Ectodermal cell (in vitro differentiated cells): Measurements from ENCODE around the gene HPSE.
A peak's percentile ranks its signal among the peaks of the same experiment; 100 is the strongest.
"Not testable (repeated sequence)": the region's sequence is repeated elsewhere in the genome, so short reads cannot be mapped to it uniquely, and the experiment has no call there.

ENCODE experiments used
- H3K27ac ChIP-seq: 2 replicates; pipeline ENCODE4 v1.7.0; 2013; ENCODE audit warnings: mild to moderate bottlenecking, low read depth, low read length; ENCODE audit not compliant: insufficient read depth, poor library complexity, severe bottlenecking
- H3K27me3 ChIP-seq: 2 replicates; pipeline ENCODE4 v1.7.0; 2013; ENCODE audit warnings: mild to moderate bottlenecking, low read length; ENCODE audit not compliant: insufficient read depth, control insufficient read depth, poor library complexity, severe bottlenecking
- H3K36me3 ChIP-seq: one replicate; pipeline ENCODE4 v1.7.0; 2013; ENCODE audit warnings: low read length; ENCODE audit not compliant: control insufficient read depth, insufficient read depth
- H3K4me1 ChIP-seq: one replicate; pipeline ENCODE4 v1.7.0; 2013; ENCODE audit warnings: low read length; ENCODE audit not compliant: control insufficient read depth, insufficient read depth
- H3K4me3 ChIP-seq: 2 replicates; pipeline ENCODE4 v1.7.0; 2013; ENCODE audit warnings: low read depth, low read length, control low read depth; ENCODE audit not compliant: insufficient read depth
- H3K9me3 ChIP-seq: 2 replicates; pipeline ENCODE4 v1.7.0; 2013; ENCODE audit warnings: mild to moderate bottlenecking, low read length, moderate library complexity; ENCODE audit not compliant: control insufficient read depth
- WGBS, 2 experiments: methylation state at CpG; one replicate each; pipeline ENCODE4 v1.1.7; 2013; ENCODE audit warnings: missing lambda C conversion rate in 2 of 2; 5-methylcytosine and 5-hydroxymethylcytosine counted together

The HPSE gene

DNA sequence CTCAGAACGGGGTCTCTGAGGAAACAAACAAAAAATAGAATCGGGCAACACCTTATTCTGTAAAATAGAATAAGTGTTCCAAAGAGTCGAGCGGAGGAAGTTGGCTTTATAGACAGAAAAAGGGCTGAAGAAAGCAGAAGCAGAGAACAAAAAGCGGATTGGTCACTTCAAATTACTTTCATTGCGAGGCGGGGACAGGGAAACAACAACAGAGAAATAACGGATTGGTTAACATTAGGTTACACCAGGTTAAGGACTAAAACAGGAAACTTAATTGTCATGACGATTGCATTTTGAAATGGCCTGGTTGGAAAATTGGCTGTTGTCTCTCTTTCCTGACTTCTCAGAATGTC lies 49.6 kb downstream of the HPSE start:
- H3K9me3 ChIP-seq: no peaks in the 10 kb centered on the region
- H3K27me3 ChIP-seq: peaks cover 9% of the 10 kb centered on the region
- H3K27ac ChIP-seq: peak overlapping the region; percentile 61
- no peaks in the 10 kb centered on the region for H3K36me3 ChIP-seq
- no peaks in the 10 kb centered on the region for H3K4me1 ChIP-seq
- 53% methylated on average over 9 of the region's 9 CpGs for whole genome bisulfite sequencing, 2 experiments
- H3K4me3 ChIP-seq: peak overlapping the region; percentile 70

GRCh38 chr4:83284193-83285054 lies 50.2 kb downstream of the HPSE start, which contains the start of gene COQ2:
TSS of gene COQ2 (minus strand) at chr4:83284798. CDS start at chr4:83284764, 34 bp downstream.
- Histone ChIP-seq H3K9me3 (no peaks in the 10 kb centered on the region), H3K4me1 (no peaks in the 10 kb centered on the region), H3K27ac (peak within 1 kb of the TSS; percentile 61), H3K36me3 (no peaks in the 10 kb centered on the region), H3K27me3 (peaks cover 9% of the 10 kb centered on the region), H3K4me3 (peak within 1 kb of the TSS; percentile 70)
- 1% methylated on average over 76 of the region's 76 CpGs for WGBS, 2 experiments

DNA sequence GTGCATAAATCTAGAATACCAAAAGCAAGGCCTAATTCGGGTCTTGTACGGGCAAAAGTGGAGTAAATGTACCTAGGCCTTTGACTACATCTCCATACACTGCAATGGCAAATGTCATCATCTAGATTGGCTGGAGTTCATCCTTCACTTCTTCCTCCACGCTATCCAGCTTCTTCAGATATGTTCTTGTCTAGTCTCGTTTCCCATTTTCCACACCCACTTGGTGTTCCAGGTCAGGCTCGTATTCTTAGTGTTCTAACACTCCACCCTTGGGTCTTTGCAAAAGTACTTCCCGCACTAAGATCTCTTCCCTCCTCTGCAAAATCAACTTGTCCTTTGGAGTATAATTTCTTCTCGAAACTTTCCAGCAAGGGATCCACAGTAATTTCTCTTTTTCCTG lies 51.5 kb downstream of the HPSE start:
- 93 to 96% methylated on average over 7 of the region's 7 CpGs for WGBS, 2 experiments
- H3K27me3 ChIP-seq: peaks cover 9% of the 10 kb centered on the region
- no peaks in the 10 kb centered on the region for H3K9me3 ChIP-seq
- H3K4me3 ChIP-seq: no peak overlapping the region
- H3K36me3 ChIP-seq: no peaks in the 10 kb centered on the region
- no peaks in the 10 kb centered on the region for H3K4me1 ChIP-seq
- no peak overlapping the region for H3K27ac ChIP-seq

DNA sequence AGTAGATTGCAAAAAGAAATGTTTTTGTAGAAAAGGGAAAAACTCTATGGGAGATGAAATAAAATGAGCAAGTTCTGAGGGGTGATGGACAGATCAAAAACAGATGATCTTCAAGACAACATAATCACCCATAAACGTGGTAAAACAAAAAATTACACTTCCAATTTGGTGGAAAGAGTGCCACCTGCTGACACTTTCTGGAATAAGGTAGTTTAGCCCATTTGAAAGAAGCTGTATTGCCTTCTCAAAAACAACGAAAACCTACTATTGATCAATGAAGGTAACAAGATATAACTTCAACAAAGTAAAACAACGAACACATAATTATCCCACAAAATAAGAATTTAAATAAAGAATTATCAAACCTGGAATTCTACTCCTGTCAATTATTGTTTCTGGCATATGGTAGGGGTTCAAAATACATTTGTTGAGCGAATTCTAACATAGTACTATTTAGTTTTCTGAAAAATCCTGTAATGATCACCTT lies 52.6 kb downstream of the HPSE start:
- WGBS, 2 experiments: 41 to 50% methylated on average over 3 to 4 of the region's 4 CpGs
- Histone ChIP-seq H3K36me3 (no peaks in the 10 kb centered on the region), H3K4me3 (no peak overlapping the region)

DNA sequence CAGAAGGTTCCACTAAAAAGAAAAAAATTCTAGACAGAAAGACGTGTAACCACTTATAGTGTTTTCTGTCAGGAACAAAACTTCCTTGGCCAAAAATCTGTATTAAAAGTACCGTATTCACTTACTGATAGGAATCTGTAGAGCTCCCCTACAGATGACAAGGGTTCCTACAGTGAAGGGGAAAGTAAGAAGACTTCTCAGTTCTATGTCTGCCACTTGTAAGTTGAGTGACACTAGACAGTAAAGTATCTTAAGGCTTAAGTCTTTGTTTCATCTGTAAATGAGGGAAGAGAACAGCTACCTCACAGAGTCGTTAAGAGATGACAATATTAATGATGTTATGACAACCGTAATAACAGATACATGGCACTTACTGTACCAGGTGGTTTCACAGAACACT lies 53.3 kb downstream of the HPSE start:
- Histone ChIP-seq H3K27me3 (peaks cover 9% of the 10 kb centered on the region), H3K9me3 (no peaks in the 10 kb centered on the region), H3K27ac (no peak overlapping the region), H3K36me3 (no peaks in the 10 kb centered on the region), H3K4me3 (no peak overlapping the region), H3K4me1 (no peaks in the 10 kb centered on the region)
- 88 to 90% methylated on average over 4 of the region's 4 CpGs for WGBS, 2 experiments

More for the DNA sequence above, 52.6 kb downstream of the HPSE start:
- Histone ChIP-seq H3K9me3 (no peaks in the 10 kb centered on the region), H3K4me1 (no peaks in the 10 kb centered on the region), H3K27ac (no peak overlapping the region), H3K27me3 (peaks cover 9% of the 10 kb centered on the region)

DNA sequence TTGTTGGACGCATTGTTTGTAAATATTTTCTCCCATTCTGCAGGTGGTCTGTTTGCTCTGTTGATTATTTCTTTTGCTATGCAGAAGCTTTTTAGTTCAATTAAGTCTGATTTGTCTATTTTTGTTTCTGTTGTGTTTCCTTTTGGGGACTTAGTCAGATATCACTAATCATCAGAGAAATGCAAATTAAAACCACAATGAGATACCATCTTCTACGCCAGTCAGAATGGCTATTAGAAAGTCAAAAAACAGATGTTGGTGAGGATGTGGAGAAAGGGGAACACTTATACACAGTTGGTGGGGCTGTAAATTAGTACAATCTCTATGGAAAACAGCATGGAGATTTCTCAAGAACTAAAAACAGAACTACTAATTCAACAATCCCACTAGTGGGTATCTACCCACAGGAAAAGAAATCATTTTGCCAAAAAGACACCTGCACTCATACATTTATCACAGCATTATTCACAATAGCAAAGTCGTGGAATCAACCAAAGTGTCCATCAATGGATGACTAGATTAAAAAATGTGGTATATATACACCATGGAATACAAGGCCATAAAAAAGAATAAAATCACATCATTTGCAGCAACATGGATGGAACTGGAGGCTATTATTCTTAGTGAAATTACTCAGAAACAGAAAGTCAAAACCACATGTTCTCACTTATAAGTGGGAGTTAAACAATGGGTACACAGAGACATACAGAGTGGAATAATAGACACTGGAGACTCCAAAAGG lies 58.2 kb downstream of the HPSE start:
- 88 to 97% methylated on average over 2 of the region's 3 CpGs for WGBS, 2 experiments
- Histone ChIP-seq H3K4me3 (no peak overlapping the region), H3K36me3 (no peaks in the 10 kb centered on the region)

GRCh38 chr4:83273926-83274325 lies 60.7 kb downstream of the HPSE start:
- not testable (repeated sequence) for H3K9me3 ChIP-seq, H3K4me1 ChIP-seq, H3K27ac ChIP-seq, H3K36me3 ChIP-seq, H3K27me3 ChIP-seq, H3K4me3 ChIP-seq
- 94 to 98% methylated on average over 3 of the region's 3 CpGs for WGBS, 2 experiments

More for the DNA sequence above, 58.2 kb downstream of the HPSE start:
- no peaks in the 10 kb centered on the region for H3K9me3 ChIP-seq
- no peaks in the 10 kb centered on the region for H3K27me3 ChIP-seq
- no peaks in the 10 kb centered on the region for H3K4me1 ChIP-seq
- no peak overlapping the region for H3K27ac ChIP-seq

GRCh38 chr4:83272900-83273299 lies 61.7 kb downstream of the HPSE start:
- peaks cover 6% of the 10 kb centered on the region for H3K36me3 ChIP-seq
- no peaks in the 10 kb centered on the region for H3K9me3 ChIP-seq
- no peak overlapping the region for H3K4me3 ChIP-seq
- no peaks in the 10 kb centered on the region for H3K4me1 ChIP-seq
- no peaks in the 10 kb centered on the region for H3K27me3 ChIP-seq
- 96% methylated on average over 4 to 5 of the region's 5 CpGs for WGBS, 2 experiments
- no peak overlapping the region for H3K27ac ChIP-seq

GRCh38 chr4:83269256-83269655 lies 65.4 kb downstream of the HPSE start:
- H3K4me1 ChIP-seq: no peaks in the 10 kb centered on the region
- no peak overlapping the region for H3K4me3 ChIP-seq
- H3K36me3 ChIP-seq: peaks cover 15% of the 10 kb centered on the region
- H3K9me3 ChIP-seq: no peaks in the 10 kb centered on the region
- no peaks in the 10 kb centered on the region for H3K27me3 ChIP-seq
- WGBS, 2 experiments: 100% methylated on average over 1 of the region's 1 CpG; no CpG with 5 or more reads in 1 of the 2 experiments
- H3K27ac ChIP-seq: no peak overlapping the region

DNA sequence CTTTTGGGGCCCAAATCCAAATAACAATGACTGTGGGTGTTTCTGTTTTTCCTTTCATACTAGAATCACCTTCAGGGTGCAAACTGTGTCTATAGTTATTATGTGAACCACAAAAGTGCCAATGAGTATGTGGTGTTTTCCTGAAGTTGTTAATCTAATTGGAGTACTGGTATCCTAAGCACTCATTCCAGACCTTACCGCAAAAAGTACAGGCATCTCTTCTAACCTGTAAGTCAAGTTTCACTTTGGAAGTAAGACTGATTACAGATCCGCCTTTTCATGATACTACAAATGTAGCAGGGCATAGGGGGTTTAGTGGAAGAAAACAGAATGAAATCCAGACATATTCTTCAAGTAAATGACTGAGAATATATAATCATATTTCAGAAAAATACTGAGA lies 66.2 kb downstream of the HPSE start:
- Histone ChIP-seq H3K27me3 (no peaks in the 10 kb centered on the region), H3K4me1 (no peaks in the 10 kb centered on the region), H3K9me3 (no peaks in the 10 kb centered on the region), H3K27ac (no peak overlapping the region), H3K36me3 (peaks cover 15% of the 10 kb centered on the region), H3K4me3 (no peak overlapping the region)
- 45 to 100% methylated on average over 1 to 2 of the region's 2 CpGs for WGBS, 2 experiments
